Measurements from ENCODE around the gene EML4. TPM values are rescaled to one million over a fixed set of nuclear protein-coding genes. Genes with fewer than 3 reads are reported as not detected.
A peak's percentile ranks its signal among the peaks of the same experiment; 100 is the strongest.

The EML4 gene
- total and polyA plus RNA-seq, 2 donors (not counting 1 experiment from before 2014, with no cell fraction given): 49.4 to 134 TPM

- Mint-ChIP-seq H3K9me3 (ENCODE audit: insufficient read depth) (no peaks in the 10 kb centered on the region), H3K27ac (peak overlapping the region; percentile 77), H3K4me1 (peaks cover 66% of the 10 kb centered on the region), H3K4me3 (no peak overlapping the region), H3K27me3 (no peaks in the 10 kb centered on the region)
- no peak for ATAC-seq (ENCODE audit: low read depth)
- CTCF ChIA-PET: interaction anchor here (0.8 to 4.7 kb wide), 28 partner anchors 10 to 354 kb away, joined by 3 to 102 read pairs (median 6); no protein-coding TSS in a partner anchor
- Histone ChIP-seq H3K27me3 (replicated peaks in 1 of 4; ENCODE audit: control extremely low read depth in 1 of 4, control insufficient read depth in 3 of 4, insufficient read depth in 4 of 4, low read length in 3 of 4) (no peaks in the 10 kb centered on the region), H3K79me2 (ENCODE audit: control insufficient read depth, insufficient read depth, low read length) (peaks cover 100% of the 10 kb centered on the region), H3K9me3 (ENCODE audit: control extremely low read depth in 1 of 3, control insufficient read depth in 2 of 3, insufficient read depth in 1 of 3, low read length in 2 of 3) (no peaks in the 10 kb centered on the region), H2AFZ (ENCODE audit: insufficient read depth, low read depth, low read length, poor library complexity, severe bottlenecking) (no peak overlapping the region), H4K20me1 (ENCODE audit: control insufficient read depth, insufficient read depth, low read length, poor library complexity, severe bottlenecking) (peaks cover 63% of the 10 kb centered on the region), H3K36me3 (replicated peaks in 1 of 2; ENCODE audit: control extremely low read depth in 1 of 2, control insufficient read depth in 1 of 2, extremely low read depth in 1 of 2, insufficient read depth in 2 of 2, low read length in 1 of 2) (peaks cover 1 to 2% of the 10 kb centered on the region in 2 experiments), H3K27ac (ENCODE audit: low read length in 2 of 2) (peak overlapping the region in 1 of 2 donors; percentile 32), H3K4me2 (replicated peaks; ENCODE audit: low read depth, low read length, poor library complexity, severe bottlenecking) (no peak overlapping the region), H3K4me3 (ENCODE audit: control extremely low read depth in 1 of 5, extremely low read depth in 1 of 5, insufficient read depth in 1 of 5, low read depth in 2 of 5, low read length in 4 of 5) (no peak overlapping the region), H3K4me1 (ENCODE audit: control insufficient read depth in 2 of 2, insufficient read depth in 2 of 2, low read length in 2 of 2) (peaks cover 35 to 50% of the 10 kb centered on the region in 2 donors), H3K9ac (ENCODE audit: low read length) (no peak overlapping the region)
- POLR2A ChIA-PET: interaction anchor here (1.1 to 1.5 kb wide), 2 partner anchors 73 to 97 kb away, joined by 3 read pairs; no protein-coding TSS in a partner anchor
- WGBS (ENCODE audit: insufficient coverage): no CpG with 5 or more reads among the region's 2 CpGs
- intact Hi-C loops (cut with micrococcal nuclease): loop anchor here (1.0 to 5.0 kb wide), 5 partner anchors 26 to 100 kb away; no protein-coding TSS in a partner anchor
- DNase-seq: no peak
- no peak for TF ChIP-seq EZH2 (IDR thresholded peaks at IDR 0.05; ENCODE audit: borderline replicate concordance, insufficient read depth, low read depth, low read length, poor library complexity, severe bottlenecking)
- TF ChIP-seq, protein P1, sequence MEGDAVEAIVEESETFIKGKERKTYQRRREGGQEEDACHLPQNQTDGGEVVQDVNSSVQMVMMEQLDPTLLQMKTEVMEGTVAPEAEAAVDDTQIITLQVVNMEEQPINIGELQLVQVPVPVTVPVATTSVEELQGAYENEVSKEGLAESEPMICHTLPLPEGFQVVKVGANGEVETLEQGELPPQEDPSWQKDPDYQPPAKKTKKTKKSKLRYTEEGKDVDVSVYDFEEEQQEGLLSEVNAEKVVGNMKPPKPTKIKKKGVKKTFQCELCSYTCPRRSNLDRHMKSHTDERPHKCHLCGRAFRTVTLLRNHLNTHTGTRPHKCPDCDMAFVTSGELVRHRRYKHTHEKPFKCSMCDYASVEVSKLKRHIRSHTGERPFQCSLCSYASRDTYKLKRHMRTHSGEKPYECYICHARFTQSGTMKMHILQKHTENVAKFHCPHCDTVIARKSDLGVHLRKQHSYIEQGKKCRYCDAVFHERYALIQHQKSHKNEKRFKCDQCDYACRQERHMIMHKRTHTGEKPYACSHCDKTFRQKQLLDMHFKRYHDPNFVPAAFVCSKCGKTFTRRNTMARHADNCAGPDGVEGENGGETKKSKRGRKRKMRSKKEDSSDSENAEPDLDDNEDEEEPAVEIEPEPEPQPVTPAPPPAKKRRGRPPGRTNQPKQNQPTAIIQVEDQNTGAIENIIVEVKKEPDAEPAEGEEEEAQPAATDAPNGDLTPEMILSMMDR (IDR thresholded peaks at IDR 0.05): no peak
These were observed 26.9 kb downstream of the EML4 start for GRCh38 chr2:42196070-42196402.
